Fibroblast of lung (primary cell): ENCODE data around the gene DPH7.

Experiments used
- EZH2 ChIP-seq: IDR thresholded peaks from 2 replicates; pipeline ENCODE4 v1.5.1; 2012; ENCODE audit warnings: low read length, control low read depth, mild to moderate bottlenecking; ENCODE audit errors: missing control alignments
- TF ChIP-seq, protein P1 (sequence below), 2 donors: IDR thresholded peaks in 1 of 2; conservative IDR thresholded peaks in 1 of 2; 1 replicate in 1 of 2; 2 replicates in 1 of 2; pipeline ENCODE4 v1.5.1; 2011 to 2012; ENCODE audit warnings: low read length in 2 of 2, control low read depth in 1 of 2, inconsistent platforms in 1 of 2, low read depth in 1 of 2, mild to moderate bottlenecking in 1 of 2

DNA sequence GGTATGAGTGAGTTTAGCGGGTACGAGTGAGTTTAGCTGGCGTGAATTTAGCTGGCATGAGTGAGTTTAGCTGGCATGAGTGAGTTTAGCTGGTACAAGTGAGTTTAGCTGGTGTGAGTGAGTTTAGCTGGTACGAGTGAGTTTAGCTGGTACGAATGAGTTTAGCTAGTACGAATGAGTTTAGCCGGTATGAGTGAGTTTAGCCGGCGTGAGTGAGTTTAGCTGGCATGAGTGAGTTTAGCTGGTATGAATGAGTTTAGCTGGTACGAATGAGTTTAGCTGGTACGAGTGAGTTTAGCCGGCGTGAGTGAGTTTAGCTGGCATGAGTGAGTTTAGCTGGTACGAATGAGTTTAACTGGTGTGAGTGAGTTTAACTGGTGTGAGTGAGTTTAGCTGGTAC lies 69.5 kb downstream of the DPH7 start:
- TF ChIP-seq, protein P1, sequence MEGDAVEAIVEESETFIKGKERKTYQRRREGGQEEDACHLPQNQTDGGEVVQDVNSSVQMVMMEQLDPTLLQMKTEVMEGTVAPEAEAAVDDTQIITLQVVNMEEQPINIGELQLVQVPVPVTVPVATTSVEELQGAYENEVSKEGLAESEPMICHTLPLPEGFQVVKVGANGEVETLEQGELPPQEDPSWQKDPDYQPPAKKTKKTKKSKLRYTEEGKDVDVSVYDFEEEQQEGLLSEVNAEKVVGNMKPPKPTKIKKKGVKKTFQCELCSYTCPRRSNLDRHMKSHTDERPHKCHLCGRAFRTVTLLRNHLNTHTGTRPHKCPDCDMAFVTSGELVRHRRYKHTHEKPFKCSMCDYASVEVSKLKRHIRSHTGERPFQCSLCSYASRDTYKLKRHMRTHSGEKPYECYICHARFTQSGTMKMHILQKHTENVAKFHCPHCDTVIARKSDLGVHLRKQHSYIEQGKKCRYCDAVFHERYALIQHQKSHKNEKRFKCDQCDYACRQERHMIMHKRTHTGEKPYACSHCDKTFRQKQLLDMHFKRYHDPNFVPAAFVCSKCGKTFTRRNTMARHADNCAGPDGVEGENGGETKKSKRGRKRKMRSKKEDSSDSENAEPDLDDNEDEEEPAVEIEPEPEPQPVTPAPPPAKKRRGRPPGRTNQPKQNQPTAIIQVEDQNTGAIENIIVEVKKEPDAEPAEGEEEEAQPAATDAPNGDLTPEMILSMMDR (conservative IDR thresholded peaks at IDR 0.05 in 1 of 2, IDR thresholded peaks at IDR 0.05 in 1 of 2; ENCODE audit: low read depth in 1 of 2, low read length in 2 of 2): no peak
- TF ChIP-seq EZH2: no peak
